GM23248 (cell line): Measurements from ENCODE around the gene TMEM255B.

ENCODE experiments used
- EZH2 ChIP-seq: fragments of 200-600 bp; sonication (generic); IDR thresholded peaks from 2 replicates; pipeline ENCODE4 v1.6.1; 2018; ENCODE audit warnings: antibody characterized with exemption, mild to moderate bottlenecking; ENCODE audit not compliant: insufficient read depth, poor library complexity, severe bottlenecking
- EZH2phosphoT487 ChIP-seq: fragments of 200-600 bp; sonication (generic); IDR thresholded peaks from 2 replicates; pipeline ENCODE4 v1.6.1; 2018; ENCODE audit warnings: antibody characterized with exemption, moderate library complexity, mild to moderate bottlenecking, low read depth; ENCODE audit not compliant: insufficient read depth

GRCh38 chr13:113859311-113860050, 100.5 kb downstream of the TMEM255B start:
- TF ChIP-seq EZH2phosphoT487 (no peak), EZH2 (no peak)
